GM19025 (cell line): ENCODE measurements around the gene HES4.
"Not testable (repeated sequence)": the region's sequence is repeated elsewhere in the genome, so short reads cannot be mapped to it uniquely, and the experiment has no call there.

Experiments used
- ATAC-seq: cut with Tn5 transposase; IDR thresholded peaks from one replicate; pipeline ENCODE4 v1.9.1; 2021; ENCODE audit warnings: mild to moderate bottlenecking, low read depth, moderate library complexity; ENCODE audit not compliant: unreplicated experiment

The HES4 gene

GRCh38 chr1:1033731-1034438 lies 34.0 kb upstream of the HES4 start:
- no peak for ATAC-seq

DNA sequence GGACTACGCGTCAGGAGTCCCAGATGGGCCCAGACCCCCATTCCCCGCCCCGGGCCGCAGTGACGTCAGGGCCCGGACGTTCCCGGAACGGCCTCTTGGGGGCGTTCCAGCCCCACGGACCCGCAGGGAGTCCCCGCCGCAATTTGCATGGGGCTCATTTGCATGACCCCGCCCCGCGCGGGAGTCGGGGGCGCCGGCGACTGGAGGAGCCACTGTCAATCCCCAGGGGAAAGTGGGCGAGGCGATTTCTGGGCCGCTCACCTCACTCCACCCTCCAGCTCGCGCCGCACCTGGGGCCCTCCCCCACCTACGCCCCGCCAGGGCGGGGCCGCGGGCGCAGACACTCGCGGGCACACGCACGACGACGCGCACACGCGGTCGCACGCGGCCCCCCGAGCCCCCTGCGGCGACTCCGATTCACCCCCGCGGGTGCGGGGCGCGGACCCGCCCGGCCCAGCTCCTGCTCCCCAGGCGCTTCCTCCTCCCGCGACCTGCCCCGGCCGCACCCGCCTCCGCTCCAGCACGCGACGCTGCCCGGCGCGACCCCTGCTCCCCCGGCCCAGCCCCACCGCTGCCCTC lies 33.2 kb upstream of the HES4 start:
- ATAC-seq = peak; percentile 85

GRCh38 chr1:1032424-1032823 lies 32.5 kb upstream of the HES4 start:
- no peak for ATAC-seq

DNA sequence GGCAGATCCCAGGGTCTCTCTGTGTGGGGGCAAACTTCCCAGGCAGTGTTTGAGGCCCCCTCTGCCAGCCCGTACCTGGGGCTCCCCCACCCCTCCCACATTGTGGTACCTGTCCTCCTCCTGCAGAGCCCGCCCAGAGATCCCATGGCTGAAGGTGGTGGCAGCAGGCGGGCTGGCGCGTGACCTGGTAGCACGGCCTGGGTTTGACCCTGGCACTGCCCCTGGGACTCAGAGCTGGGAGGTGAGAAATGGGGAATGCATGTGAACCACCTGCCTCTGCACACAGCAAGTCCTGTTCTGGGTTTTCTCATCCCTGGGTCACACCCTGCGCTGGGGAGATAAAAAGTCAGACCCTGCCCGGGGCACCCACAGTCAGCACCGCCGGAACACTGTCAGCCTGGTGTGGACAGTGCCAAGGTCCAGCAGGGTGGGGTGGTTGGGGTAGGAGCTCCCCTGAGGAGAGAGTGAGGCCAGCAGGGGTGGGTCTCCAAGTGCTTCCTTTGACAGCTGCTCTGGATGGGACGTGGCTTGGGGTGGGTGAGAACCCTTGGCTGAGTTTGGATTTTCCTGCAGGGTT lies 31.9 kb upstream of the HES4 start:
- ATAC-seq = no peak

GRCh38 chr1:1030867-1031658 lies 31.2 kb upstream of the HES4 start:
- ATAC-seq = not testable (repeated sequence)

DNA sequence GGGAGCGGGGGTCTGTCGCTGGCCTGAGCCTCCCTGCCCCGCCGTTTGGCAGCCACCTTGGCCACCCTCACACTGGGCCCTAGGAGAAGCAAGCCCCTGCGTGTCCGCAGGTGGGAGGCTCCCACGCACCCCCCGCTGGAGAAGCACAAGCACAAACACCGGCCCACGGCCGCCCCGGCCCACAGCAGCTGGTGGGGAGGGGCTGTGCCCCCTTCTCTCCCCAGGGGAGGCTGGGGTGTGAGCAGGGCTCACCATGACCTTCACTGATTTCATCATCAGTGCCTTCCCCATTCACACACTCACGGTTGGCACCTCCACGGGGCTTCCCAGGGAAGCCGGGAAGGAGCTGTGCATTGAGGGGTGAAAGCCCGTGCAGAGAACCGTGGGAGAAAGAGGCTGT lies 27.9 kb upstream of the HES4 start:
- ATAC-seq = no peak

GRCh38 chr1:1026599-1027413 lies 26.9 kb upstream of the HES4 start:
- no peak for ATAC-seq

DNA sequence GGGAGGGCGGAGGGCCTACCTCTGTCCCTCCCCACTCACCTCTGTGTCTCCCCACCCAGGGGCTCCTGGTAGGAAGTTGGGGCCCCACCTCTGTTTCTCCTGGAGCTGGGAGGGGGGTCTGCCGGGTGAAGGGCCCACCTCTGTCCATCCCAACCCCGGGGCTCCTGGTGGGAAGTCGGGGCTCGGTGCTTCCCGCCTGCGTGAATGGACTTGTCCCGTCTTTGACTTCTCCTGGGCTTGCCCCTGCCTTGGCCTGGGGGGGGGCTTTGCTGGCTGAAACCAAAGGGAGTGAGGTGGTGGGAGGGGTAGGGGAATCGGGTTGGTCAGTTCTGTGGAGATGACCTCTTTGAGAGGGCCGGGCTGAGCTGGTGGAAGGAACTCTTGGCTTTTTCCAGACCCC lies 25.8 kb upstream of the HES4 start:
- no peak for ATAC-seq

DNA sequence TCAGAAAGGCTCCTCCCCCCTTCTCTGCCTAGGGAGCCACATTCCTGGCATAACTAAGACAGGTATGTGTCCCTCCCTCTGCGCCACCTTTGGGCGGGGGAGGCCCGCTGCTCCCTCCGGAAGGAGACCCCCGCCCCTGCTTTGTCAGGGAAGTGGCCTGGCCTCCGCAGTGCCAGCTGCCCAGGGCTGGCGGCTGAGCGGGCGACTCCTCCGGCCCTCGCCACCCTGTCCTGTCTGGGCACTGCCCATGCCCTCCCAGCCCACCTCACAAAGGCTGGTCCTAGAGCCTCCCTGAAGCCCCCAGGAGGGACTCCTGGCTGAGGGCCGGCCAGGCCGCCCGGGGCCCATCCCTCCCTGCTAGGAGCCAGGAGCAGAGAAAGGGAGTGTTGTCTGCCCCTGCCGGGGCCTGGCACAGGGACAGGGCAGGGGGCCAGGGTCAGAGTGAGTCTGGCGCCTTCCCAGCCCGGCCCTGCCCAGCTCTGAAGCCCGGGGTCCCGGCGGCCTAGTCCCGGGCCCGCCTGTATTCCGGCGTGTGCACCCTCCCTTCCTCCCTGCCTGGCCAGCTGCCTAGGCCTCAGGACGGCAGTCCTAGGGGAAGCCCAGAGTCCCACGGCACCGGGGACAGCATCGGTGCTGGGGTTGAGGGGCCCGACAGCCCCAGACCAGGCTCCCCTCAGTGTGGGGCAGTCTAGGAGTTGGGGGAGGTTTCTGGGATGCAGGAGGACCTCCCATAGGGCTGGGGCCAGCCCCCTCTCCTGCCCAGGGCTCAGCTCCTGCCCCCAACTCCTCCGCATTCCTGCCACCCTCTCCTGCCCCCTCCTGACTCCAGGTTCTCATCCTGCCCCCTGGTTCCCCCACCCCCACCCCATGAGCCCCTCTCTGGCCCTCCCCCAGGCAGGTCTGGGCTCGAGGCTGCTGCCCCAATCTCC lies 25.1 kb upstream of the HES4 start:
- ATAC-seq = no peak

GRCh38 chr1:1024149-1024770 lies 24.4 kb upstream of the HES4 start:
- ATAC-seq = no peak

DNA sequence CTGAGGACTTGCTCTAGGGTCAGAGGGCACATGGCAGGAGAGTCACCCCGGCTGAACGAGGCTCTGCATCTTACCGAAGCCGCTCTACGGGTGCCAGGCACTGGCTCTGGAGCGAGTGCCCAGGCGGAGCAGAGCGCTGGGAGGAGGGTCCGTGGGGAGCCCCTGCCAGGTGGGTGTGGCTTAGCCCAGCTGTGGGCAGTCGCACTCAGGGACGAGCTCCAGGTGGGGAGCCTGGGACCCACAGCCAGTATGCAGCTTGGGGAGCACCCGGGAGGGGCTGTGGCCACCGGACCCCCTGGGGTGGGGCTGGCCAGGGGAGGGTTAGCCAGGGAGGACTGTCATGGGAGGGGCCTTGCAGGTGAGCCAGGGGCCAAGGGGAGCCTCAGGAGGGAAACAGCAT lies 23.8 kb upstream of the HES4 start:
- no peak for ATAC-seq

GRCh38 chr1:1022302-1023009 lies 22.6 kb upstream of the HES4 start:
- no peak for ATAC-seq

GRCh38 chr1:1021920-1022259 lies 22.0 kb upstream of the HES4 start:
- ATAC-seq = no peak

DNA sequence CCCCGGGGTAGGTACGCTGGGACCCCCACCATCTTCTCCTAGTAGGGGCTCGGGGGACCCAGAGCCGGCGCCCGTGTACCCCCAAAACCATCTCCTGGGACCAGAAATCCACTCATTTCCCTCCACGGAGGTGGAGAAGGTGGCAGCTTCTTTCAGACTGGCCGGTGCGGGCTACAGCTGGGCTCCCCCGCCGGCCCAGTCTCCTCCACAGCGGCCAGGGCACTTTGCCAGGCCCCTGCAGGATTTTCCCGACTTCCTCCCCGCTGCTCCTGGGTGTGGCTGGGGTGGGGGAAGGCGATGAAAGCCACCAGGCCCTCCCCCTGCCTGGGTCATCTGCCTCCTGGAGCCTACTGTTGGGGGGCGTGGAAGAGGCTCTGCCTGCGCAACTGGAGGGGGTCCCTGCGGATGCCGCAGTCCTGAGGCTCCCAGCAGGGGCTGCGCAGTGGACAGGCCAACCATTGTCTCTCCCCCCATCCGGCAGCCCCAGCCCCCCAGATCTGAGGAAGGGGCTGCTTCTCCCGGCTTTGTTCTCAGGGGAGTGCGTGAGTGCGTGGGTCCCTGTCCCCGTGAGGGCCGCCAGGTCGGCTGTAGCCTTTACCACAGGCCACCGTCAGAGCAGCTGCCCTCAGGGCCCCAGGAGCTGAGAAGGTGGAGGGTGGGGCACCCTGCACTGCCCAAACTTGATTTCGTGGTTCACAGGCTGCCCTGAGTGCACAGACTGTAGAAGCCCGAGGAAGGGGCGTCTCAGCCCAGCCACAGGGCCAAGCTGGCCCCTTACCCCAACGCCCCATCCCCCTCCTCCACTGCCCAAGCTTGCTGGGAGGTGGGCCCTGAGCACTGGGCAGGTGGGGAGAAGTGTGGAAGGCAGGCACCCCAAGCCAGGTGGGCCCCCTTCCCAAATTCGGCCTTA lies 21.4 kb upstream of the HES4 start:
- no peak for ATAC-seq

DNA sequence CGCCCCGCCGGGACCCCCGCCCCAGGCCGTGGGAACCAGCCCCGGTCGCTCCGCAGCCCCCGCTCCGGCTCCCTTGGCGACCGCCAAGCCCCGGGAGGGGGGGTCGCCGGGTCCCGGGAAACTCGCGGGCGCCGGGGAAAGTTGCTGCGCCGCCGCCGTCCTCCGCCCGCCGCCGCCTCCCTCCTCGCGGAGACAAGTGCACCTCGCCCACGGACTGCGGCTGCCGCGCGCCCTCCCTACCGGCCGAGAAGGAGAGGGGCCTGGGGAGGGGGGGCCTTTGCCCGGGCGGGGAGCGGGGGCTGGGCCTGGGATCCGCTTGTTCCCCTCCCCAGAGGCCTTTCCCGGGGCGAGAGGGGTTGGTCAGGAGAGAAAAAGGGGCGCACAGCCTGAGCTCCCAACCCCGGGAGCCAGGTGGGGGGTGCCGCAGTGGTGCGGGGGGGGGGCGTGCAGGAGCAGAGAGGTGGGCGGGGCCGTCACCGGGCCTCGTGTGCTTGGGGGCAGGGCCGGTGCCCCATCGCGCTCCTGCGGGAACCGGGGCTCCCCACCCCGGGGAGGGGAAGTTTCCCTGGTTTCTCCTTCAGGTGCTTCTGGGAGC lies 20.6 kb upstream of the HES4 start:
- ATAC-seq = peak; percentile 2

- ATAC-seq = peak; percentile 23
Observed at GRCh38 chr1:1020000-1020404, 20.1 kb upstream of the HES4 start, which contains the start of gene AGRN. Gene AGRN (plus strand): TSS chr1:1020120. CDS start chr1:1020173, 53 bp downstream.
